ENCODE results near the gene SRGAP1.

DNA sequence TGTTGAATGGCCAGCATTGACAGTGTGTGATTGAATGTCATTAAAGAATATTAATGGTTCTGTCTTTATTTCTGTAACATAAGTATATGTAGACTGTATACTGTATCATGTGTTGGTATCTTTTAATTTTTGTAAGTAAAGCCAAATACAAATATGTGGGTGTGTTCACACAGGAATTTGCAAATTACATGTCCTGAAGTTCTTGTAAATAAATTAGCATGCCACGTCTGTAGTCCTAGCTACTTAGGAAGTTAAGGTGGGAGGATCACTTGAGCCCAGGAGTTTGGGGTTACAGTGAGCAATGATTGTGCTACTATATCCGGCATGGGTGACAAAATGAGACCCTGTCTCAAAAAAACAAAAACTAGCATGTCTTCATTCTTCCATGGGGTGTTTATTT is 278.5 kb downstream of the SRGAP1 start:
- TF ChIP-seq, protein P1, sequence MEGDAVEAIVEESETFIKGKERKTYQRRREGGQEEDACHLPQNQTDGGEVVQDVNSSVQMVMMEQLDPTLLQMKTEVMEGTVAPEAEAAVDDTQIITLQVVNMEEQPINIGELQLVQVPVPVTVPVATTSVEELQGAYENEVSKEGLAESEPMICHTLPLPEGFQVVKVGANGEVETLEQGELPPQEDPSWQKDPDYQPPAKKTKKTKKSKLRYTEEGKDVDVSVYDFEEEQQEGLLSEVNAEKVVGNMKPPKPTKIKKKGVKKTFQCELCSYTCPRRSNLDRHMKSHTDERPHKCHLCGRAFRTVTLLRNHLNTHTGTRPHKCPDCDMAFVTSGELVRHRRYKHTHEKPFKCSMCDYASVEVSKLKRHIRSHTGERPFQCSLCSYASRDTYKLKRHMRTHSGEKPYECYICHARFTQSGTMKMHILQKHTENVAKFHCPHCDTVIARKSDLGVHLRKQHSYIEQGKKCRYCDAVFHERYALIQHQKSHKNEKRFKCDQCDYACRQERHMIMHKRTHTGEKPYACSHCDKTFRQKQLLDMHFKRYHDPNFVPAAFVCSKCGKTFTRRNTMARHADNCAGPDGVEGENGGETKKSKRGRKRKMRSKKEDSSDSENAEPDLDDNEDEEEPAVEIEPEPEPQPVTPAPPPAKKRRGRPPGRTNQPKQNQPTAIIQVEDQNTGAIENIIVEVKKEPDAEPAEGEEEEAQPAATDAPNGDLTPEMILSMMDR (IDR thresholded peaks at IDR 0.05): no peak
- TF ChIP-seq POLR2A (IDR thresholded peaks at IDR 0.05) (no peak), EP300 (IDR thresholded peaks at IDR 0.05) (no peak), POLR2AphosphoS5 (IDR thresholded peaks at IDR 0.05) (no peak)

Measured in stomach (tissue), 4 donors.